Measurements from ENCODE around the gene SPATC1L.
"Not testable (repeated sequence)": the region's sequence is repeated elsewhere in the genome, so short reads cannot be mapped to it uniquely, and the experiment has no call there.

SPATC1L gene

DNA sequence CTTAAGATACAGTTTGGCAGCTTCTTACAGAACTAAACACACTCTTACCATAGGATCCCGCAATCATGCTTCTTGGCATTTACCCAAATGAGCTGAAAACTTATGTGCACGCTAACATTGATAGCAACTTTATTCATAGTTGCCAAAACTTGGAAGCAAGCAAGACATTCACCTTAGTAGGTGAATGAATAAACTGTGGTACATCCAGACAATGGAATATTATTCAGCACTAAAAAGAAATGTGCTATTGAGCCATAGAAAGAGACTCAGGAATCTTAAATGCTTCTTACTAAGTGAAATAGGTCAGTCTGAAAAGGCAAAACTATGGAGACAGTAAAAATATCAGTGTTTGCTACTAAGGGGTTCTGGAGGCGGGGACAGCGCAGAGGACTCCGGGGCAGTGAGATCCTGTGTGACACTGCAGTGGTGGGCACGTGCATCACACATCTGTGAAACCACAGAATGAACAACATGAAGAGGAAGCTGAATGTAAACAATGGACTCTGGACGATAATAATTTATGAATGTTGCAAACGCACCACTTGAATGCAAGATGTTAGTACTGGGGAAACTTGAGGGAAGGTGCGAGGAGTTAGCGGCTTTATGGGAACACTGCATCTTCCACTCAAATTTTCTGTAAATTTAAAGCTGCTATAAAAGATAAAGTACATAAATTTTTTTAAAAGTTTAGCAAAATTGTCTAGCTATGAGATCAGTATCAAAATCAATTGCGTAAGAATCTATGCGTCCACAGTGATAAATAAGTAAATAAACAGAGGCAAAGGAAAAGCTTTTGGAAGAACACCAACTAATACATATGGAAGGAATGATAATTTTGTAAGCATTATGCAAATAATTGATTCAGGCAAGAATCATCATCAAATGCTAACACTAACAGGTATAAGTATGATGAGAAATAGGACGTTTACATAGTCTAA is 15.4 kb upstream of the SPATC1L start:
- DNase-seq = no peak

DNA sequence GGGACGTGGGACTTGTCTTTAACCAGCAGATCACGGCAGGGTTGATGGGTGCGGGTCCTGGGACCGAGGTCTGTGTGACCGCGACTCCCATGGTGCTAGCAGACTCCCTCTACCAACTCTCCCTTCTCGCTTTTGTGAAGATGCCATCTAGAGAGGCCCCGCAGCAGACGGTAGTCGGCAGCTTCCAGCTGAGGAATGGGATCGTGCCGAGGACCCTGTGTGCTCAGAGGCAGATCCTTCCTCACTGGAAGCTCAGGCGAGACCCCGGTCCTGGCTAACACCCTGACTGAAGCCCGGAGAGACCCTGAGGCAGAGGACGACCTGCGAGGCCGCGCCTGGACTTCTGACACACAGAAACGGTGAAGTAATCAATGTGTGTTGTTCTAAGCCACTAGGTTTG is 12.5 kb upstream of the SPATC1L start:
- DNase-seq = no peak

DNA sequence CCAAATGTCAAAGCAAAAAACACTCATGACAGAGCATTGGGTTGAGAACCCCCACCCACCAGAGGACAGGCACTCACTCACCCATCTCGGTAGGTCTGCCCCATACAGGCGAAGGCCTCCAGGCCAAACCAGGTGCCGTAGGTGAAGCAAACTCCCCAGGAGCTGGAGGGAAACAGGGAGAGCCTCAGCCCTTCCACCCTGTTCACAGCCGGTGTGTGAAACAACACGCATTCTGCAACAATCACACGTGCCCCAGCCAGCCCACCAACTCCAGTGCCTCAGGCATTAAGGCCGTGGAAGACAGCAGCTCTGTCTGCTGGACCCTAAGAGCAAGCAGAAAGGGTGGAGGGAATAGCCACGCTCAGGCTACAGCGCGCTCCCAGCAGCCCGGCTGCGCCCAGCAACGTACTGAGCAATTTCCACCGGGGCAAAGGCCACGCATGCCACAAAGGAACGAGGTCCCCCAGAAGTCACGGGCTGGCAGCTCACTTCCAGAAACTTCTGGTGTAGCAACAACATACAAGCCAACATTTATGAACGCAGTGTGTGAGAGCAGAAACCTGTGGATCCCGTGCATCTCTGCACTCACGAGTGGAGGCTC is 11.4 kb upstream of the SPATC1L start:
- no peak for DNase-seq

DNA sequence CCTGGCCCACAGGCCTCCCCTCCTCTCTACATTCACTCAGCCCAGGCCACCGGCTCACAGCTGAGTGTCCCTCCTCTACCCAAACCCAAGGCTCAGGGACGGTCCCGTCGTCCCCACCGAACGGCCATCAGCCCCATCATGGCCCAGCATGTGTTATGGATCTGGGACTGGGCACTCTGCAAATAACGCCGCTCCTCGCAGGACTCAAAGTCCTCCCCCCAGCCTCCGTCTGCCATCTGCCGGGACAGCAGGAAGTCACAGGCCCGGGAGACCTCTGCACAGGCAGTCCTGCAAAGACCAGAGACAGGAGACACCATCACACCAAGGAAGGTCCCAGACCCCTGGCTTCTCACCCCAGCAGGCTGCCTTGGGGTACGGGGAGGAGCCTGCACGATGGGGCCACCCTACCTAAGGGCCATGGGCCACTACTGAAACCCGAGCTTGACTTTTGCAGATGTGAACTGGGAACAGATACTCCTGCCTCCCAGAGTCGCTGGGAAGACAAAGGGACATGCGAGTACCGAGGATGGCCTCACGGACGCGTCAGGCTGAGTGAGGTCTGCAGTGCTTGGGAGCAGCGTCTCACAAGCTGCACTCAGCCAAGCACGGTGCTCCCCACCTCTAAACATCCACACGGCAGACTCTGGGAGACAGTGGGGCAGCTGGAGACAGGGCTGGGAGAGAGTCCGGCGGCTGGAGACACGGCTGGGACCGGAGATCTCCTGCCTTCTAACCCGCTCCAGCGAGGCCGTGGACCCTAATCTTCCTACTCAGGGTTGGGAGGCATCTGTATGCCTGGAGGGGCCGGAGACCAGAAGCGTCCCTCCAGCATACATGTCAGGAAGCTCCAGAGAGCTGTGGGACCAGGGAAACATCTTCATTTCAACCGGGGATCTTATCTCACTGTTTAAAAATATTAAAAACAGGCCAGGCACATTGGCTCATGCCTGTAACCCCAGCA is 10.4 kb upstream of the SPATC1L start:
- DNase-seq = no peak

DNA sequence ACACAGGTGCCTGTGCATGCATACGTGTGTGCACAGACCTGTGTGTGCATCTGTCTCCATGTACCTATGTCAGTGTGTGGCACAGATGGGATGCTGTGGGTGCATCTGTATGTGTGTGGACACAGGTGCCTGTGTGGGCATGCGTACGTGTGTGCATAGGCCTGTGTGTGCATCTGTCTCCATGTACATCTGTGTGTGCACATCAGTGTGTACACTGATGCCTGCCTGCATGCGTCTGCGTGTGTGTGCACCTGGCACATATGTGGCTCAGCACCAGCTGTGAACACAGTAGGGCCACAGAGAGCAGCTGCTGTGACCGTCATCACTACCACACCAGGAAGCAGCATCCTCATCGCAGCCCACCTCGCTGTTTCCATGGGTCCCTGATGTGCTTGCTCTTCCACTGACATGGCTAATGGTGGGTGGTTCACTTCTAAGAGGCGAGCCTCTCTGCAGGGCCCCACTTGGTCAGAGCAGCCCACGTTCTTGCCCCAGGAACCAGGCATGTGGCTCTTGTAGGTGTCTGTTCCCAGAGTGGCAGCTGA is 9.6 kb upstream of the SPATC1L start:
- no peak for DNase-seq

DNA sequence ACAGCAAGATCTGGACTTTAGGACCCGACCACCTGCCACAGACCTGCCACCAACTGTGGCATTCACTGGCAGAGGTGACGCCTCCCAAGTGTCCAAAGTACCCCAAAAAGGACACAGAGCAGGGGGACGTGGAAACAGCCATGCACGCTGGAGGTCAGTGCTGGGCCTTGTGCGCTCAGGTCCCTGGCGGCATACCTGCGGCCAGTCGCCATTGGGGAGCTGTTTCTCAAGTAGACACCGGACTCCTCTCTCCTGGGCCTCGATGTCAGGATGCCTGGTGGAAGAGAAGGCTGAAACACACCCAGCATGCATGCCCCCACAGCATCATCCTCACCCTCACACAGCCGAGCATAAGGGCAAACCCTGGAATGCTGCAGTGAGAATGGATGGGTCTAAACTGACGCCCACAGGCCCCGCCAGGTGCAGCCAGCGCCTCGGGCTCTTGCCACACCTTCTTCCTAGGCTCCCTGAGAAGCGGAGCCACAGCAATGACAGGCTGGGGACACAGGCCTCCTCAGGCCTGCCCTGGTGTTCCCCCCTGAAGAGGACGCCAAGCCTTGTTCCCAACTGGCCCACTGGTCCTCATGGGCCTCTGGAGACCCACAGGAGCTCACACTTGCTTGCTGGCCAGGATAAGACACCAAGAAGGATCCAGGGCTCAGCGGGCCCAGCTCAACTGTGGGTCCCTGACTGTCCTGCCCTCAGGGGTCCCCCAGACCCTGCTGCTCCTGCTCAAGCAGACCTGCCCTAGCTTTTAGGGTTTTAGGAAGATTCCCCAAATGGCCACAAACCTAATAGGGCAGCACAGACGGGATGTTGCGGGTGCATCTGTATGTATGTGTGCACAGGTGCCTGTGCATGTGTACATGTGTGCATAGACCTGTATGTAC is 7.7 kb upstream of the SPATC1L start:
- DNase-seq = no peak

DNA sequence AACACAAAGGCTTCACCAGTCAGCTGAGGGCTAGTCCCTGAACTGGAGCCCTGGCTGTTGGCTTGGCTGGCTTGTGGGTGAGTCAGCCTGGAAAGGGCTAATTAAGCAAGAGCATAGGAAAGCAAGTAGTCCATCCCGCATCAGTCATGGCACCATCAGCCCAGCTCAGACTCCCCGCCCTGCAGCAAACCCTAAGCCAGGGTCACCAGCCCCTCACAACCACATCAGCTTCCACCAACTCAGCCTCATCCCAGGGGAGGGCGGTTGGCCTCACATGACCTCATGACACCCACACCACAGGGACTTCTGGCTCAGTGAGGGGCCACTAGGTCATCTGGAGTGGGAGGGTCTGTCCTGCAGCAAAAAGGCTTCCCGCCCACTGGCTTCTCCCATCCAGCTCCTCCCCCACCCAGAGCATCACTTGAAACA is 7.0 kb upstream of the SPATC1L start:
- DNase-seq = no peak

DNA sequence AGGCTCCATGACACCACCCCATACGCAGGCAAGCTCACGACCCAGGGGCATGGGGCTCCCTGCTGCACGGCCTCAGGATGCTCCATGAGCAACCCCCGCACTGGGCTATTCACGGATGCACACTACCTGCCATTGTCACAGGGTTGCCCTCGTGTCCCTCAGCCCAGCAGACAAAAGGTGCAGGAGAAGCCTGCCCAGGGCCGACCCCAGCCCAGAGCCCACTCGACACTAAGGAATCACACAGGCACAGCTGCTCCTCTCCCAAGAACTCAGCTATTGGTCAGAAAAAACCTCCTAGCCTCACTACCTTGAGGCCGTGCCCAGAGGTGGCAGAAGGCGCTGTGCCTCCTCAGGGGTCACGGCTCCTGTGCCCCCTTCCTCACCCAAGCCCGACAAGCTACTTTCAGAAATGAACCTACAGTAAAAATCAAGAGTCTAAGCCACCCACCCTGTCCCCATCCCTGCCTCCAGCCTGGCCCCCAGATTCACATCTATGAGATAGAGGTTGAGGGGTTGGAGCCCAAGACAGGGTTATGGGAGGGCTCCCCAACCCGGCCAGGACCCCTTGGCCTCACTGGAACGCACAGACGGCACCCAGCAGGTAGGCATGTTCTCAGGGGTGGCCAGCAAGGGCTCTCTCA is 6.4 kb upstream of the SPATC1L start:
- DNase-seq = no peak

DNA sequence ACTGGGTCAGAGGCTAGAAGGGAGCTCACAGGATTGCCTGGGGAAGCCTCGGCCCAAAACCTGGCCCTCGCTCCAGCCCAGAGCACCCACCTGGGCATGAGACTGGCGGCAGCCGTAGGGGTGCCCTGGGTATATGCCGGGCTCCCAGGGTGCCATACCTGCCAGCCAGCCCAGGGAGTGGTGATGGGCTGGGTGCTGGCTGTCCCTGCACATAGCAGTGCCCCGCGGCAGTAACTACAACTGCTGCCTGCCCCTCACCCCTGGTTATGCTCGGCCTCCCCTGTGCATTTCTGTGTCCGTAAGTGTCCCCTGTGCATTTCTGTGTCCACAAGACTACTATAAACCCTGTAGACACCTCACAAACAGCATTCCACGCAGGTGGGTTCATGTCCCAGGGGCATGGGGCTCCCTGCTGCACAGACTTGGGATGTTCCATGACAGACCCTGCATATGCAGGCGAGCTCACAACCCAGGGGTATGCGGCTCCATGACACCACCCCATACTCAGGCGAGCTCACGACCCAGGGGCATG is 5.8 kb upstream of the SPATC1L start:
- no peak for DNase-seq

DNA sequence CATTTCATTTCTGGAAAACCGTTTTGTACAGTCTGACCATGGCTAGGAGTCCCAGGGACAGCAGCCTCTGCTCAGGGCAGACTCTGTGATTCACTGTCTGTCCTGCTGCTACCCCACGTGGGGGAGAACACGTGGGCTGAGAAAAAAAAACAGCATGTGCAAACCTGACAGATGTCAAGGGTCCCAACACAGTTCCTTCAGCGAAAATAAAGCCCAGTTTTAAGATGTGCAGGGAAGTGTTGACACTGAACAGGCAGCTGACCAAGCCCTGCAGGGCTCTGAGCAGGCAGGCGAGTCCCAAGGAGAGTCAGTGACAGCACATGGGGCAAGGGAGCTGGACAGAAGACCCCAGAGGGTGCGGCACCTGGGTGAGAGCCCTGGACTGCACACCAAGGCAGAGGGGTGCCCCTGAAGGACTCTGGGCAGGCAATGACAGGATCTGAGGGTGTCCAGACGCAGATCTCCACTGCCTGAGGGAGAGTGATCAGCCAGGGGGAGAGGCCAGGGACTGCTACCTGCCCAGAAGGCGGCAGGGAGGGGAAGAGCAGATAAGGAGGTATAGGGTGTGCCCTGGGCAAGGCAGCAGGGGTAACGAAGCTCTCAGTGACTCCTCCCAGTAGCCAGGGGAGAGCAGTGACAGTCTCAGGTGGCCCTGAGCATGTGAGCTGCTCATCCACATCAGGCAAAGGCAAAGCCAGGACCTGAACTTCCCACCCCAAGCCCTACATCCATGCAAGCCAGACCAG is 5.1 kb upstream of the SPATC1L start:
- DNase-seq = no peak

DNA sequence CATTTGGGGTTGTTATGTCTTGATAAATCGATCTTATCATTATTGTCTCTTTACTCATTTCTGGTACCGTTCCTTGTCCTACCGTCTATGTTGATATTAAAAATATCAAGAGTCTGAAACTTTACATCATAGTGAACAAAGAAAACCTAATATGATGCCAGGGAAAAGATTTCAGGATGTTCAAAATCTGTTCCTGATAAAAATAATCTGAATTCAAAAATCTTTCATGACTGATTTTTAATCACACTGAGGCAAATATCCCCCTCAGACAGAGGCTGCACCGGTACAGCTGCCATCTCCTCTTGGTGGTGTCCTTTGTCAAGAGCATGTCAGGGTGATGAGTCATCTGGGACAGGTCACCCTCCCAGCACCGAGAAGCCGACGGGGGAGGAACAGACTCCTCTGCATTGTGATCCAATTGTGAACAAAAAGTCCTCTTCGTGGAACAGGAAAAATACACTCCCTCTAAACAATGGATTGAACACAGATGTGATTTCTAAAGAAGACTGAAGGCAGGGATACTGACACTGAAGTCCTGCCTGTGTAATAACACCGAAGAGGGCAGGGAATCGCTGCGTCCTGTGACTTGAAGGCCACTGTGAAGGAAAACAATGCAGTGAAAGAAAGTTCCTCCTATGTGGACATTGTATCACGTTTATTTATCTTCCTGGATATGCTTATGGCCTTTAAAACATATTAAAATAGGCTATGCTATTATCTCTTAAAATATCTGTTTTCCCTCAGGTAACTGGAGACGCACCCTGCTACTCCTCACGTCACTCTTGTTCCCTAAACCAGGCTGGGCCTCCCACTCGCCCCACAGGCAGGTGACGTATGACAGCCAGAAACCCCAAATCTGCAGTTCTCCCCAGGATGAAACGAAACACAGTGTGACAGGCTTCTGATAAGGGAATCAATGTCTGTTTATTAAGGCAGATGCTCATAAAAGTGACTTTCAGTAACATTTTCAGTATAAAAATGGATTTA is 4.3 kb upstream of the SPATC1L start:
- no peak for DNase-seq

DNA sequence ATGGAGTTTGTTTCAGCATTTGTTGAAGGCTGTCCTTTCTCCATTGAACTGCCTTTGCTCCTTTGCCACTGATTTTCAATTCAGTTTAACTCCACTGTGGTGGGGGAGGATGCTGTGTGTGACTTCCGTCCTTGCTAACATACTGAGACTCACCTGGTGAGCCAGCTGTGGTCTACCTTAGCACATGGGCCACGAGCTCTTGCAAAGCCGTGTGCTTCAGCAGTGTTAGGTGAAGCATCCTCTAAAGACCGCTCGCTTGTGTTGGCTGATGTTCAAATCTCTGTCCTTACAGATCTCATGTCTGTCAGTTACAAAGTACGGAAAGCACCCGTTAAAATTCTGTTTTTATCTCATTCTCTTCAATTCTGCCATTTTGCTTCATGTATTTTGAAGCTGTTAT is 3.6 kb upstream of the SPATC1L start:
- DNase-seq = no peak

DNA sequence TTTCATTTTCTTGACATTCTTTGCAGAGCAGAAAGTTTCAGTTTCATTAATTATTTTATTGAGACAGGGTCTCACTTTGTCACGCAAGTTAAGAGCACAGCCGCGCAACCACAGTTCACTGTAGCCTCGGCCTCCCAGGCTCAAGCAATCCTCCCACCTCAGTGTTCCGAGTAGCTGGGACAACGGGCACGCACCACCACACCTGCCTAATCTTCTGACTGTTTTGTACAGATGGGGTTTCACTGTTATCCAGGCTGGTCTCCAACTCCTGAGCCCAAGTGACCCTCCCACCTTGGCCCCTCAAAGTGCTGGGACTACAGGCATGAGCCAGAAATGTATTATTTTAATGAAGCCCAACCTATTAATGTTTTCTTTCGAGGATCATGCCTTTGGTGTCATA is 3.0 kb upstream of the SPATC1L start:
- DNase-seq = no peak

DNA sequence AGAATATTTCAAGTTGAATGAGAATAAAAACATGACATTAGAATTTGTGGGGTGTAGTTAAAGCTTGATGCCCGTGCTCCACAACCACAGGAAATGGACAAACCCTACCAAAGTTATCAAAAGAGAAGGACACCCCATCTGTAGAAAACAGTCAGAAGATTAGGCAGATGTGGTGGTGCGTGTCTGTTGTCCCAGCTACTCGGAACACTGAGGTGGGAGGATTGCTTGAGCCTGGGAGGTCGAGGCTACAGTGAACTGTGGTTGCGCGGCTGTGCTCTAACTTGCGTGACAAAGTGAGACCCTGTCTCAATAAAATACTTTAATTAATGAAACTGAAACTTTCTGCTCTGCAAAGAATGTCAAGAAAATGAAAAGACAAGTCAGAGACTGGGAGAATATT is 1.5 kb upstream of the SPATC1L start:
- no peak for DNase-seq

DNA sequence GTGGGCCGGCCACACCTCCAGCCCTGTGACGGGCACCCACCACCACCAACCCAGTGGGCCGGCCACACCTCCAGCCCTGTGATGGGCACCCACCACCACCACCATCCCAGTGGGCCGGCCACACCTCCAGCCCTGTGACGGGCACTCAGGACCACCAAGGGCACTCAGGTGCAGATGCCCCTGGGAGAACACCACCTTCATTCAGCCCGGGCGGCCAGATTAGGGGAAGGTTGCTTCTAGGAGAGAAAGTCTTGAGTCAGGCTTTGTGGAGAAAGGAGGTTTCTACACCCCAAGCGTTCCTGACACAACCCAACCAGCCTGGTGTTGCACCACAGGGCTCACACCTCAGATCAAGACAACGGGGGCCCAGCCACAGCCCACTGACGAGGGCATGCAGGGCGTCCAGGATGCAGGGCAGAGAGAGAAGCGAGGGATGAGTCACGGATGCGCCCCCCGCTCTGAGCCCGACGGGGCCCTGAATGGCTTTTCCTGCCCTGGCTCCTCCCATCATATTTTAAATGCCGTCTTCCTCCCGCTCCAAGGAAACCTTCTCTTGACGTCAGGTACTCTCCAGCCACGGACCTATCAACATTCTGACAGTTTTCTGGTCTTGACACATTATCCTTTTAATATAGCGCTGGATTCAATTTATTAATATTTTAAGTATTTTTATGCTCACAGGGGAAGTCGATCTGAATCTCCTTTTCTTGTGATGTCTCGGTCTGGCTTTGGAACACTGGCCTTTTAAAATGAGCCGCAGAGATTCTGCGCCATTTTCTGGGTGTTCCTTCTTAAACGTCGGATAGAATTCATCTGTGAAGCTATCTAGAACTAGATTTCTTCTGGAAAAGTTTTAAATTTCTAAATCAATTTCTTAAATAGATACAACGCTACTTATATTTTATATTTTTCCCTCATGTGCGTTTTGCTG is 631 bp upstream of the SPATC1L start:
- DNase-seq = peak; percentile 57 to 73

DNA sequence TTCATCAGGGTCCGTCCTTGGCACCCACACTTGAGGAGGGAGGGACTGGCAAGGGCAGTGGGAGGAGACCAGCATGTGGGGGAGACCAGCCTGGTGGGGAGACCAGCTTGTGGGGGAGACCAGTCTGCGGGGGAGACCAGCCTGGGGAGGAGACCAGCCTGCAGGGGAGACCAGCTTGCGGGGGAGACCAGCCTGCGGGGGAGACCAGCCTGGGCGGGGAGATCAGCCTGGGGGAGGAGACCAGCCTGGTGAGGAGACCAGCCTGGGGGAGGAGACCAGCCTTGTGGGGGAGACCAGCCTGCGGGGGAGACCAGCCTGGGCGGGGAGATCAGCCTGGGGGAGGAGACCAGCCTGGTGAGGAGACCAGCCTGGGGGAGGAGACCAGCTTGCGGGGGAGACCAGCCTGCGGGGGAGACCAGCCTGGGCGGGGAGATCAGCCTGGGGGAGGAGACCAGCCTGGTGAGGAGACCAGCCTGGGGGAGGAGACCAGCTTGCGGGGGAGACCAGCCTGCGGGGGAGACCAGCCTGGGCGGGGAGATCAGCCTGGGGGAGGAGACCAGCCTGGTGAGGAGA is 836 bp downstream of the SPATC1L start:
- DNase-seq = not testable (repeated sequence)

DNA sequence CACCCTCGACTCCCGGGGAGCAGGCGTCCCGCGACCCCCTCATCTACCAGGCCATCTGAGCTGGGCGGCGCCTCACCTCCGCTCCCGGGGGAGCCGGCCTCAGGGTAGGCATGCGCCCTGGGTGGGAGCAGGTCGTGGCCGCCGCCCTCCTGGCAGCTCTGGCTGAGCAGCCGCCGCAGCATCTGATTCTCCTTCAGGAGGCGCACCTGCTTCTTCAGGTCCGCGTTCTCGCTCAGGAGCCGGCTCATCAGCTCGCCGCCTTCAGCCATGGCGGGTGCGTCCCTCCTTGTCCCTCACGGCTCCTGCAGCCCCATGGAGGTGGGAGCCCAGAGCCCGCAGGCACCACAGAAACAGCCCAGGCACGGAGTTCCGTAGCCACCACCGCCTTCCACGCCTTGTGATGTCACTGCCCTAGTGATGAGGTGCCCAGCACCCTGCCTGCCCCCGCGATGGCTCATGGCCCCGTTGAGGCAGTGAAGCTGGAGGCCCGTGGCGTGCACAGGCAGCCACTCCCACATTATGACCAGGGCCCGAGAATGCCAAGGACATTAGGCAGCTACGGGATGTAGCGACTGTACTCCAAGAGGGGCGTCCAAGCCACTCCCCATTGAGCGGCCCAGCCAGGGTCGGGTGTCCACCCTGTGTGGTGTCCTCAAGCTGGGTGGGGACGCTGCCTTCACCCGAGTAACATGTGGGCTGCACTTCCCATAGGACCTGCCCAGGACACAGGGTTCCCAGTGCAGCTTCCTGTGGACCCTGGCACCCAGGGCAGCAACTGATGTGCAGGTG is 1.5 kb downstream of the SPATC1L start:
- DNase-seq = no peak
